AG04449 (cell line): ENCODE results near the gene PPP4R4.

Experiments used
- CTCF ChIA-PET: fragments of 350-600 bp; formaldehyde crosslinking; extraction: SDS; loops from one replicate; lab custom pipeline; 2021; ENCODE audit warnings: antibody characterized with exemption; lab: Yijun Ruan, JAX
- POLR2A ChIA-PET: fragments of 400-600, 350-600 bp; formaldehyde crosslinking; extraction: SDS; loops from one replicate; lab custom pipeline; 2020; ENCODE audit warnings: antibody characterized with exemption, inconsistent platforms; lab: Yijun Ruan, JAX
- DNase-seq: peaks from one replicate; pipeline ENCODE4 v3.0.0-alpha.2; 2010; ENCODE audit warnings: low read depth, low spot score
- H3K4me3 ChIP-seq: 2 replicates; pipeline ENCODE4 v1.5.1; 2011; ENCODE audit warnings: low read depth, mild to moderate bottlenecking, control low read depth, low read length
- CTCF ChIP-seq: IDR thresholded peaks from one replicate; pipeline ENCODE4 v1.5.1; 2011; ENCODE audit warnings: mild to moderate bottlenecking, moderate library complexity, low read length, control low read depth, inconsistent platforms; ENCODE audit not compliant: insufficient read depth; ENCODE audit errors: missing control alignments

PPP4R4 gene

GRCh38 chr14:94177806-94178205 lies 3.7 kb downstream of the PPP4R4 start:
- no peak for DNase-seq
- no peak overlapping the region for H3K4me3 ChIP-seq
- TF ChIP-seq CTCF: no peak
- ChIA-PET CTCF (interaction anchor here (0.9 to 3.5 kb wide), 3 partner anchors 41 to 142 kb away, joined by 5 to 39 read pairs (median 26); partner anchors contain the start of gene IFI27L2), POLR2A (no interaction called here)

- H3K4me3 ChIP-seq: no peak overlapping the region
- CTCF ChIA-PET: interaction anchor here (0.6 to 4.5 kb wide), 15 partner anchors 11 to 239 kb away, joined by 3 to 39 read pairs (median 5); partner anchors contain the start of gene IFI27L2
- DNase-seq: no peak
- TF ChIP-seq CTCF: no peak
- POLR2A ChIA-PET: no interaction called here
These were observed 5.1 kb downstream of the PPP4R4 start for GRCh38 chr14:94179244-94179643.

GRCh38 chr14:94180655-94181271 lies 6.6 kb downstream of the PPP4R4 start:
- ChIA-PET CTCF (interaction anchor here (0.6 to 4.5 kb wide), 28 partner anchors 9 to 486 kb away, joined by 3 to 39 read pairs (median 5); partner anchors contain the start of gene IFI27L2), POLR2A (no interaction called here)
- H3K4me3 ChIP-seq: no peak overlapping the region; the same call in 1 of the 2 replicates
- DNase-seq: no peak
- TF ChIP-seq CTCF: peak; percentile 8

GRCh38 chr14:94181835-94182234 lies 7.7 kb downstream of the PPP4R4 start:
- DNase-seq: no peak
- CTCF ChIA-PET: interaction anchor here (0.7 to 4.5 kb wide), 17 partner anchors 9 to 303 kb away, joined by 3 to 38 read pairs (median 5); no protein-coding TSS in a partner anchor
- POLR2A ChIA-PET: no interaction called here
- no peak for TF ChIP-seq CTCF
- no peak overlapping the region for H3K4me3 ChIP-seq

GRCh38 chr14:94192536-94192935 lies 18.4 kb downstream of the PPP4R4 start:
- DNase-seq: no peak
- POLR2A ChIA-PET: no interaction called here
- CTCF ChIA-PET: interaction anchor here (1.5 to 5.0 kb wide), 3 partner anchors 12 to 156 kb away, joined by 4 to 38 read pairs (median 6); no protein-coding TSS in a partner anchor

More at GRCh38 chr14:94192536-94192935, 18.4 kb downstream of the PPP4R4 start:
- TF ChIP-seq CTCF: no peak
- H3K4me3 ChIP-seq: no peak overlapping the region
